Measurements from ENCODE around the gene ALG6.

DNA sequence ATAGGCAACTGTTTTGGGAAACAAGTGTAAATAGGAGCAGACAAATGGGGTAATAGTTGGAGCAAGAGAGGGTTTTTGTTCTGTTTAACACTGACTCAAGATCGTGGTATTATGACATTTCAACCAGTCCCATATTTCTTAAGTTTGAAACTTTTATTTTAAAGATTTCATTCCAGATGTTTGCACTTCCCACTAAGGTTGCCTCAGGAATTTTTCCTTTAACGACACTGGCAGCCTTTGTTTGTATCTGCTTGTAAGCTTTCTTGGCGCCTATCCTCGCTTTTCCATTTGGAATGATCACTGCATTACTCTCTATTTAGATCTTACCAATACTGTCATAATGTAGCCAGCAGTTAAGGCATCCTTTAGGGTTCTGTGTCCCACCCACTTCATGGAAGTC, 67.7 kb downstream of the ALG6 start:
- no peak for TF ChIP-seq ZFP30 (CRISPR knock-in tag; IDR thresholded peaks at IDR 0.05)
- TF ChIP-seq PPARA (CRISPR knock-in tag; IDR thresholded peaks at IDR 0.05; ENCODE audit: borderline replicate concordance): no peak
- TF ChIP-seq CSRNP3 (CRISPR knock-in tag; IDR thresholded peaks at IDR 0.05): no peak

Measured in SK-N-SH treated with all-trans-retinoic acid at 6 μM for 48 hours (cell line).